Measurements from ENCODE around the gene TMEM209. TPM values are rescaled to one million over a fixed set of nuclear protein-coding genes. Genes with fewer than 3 reads are reported as not detected.

Gene TMEM209
- polyA plus RNA-seq, 1 donor (not counting 4 experiments of a cell fraction or from before 2014, with no cell fraction given): 20.0 TPM

GRCh38 chr7:130224210-130224609 lies 19.0 kb upstream of the TMEM209 start:
- H3K9ac ChIP-seq (ENCODE audit: control insufficient read depth, extremely low read depth, insufficient read depth, low read length): no peak overlapping the region
- dilution Hi-C loops (cut with MboI; ENCODE audit: extremely low pct_ligation_motif_present, low sequenced_read_pairs): no loop called here
- H3K4me2 ChIP-seq (ENCODE audit: control insufficient read depth, extremely low read depth, insufficient read depth, low read depth, low read length): no peak overlapping the region
- no peak for TF ChIP-seq EZH2 (IDR thresholded peaks at IDR 0.05; ENCODE audit: low read length)
- no peak for TF ChIP-seq CTCF (optimal IDR thresholded peaks at IDR 0.05 in 1 of 3, IDR thresholded peaks at IDR 0.05 in 1 of 3, conservative IDR thresholded peaks at IDR 0.05 in 1 of 3; ENCODE audit: extremely low read depth in 1 of 3, insufficient read depth in 2 of 3, low read length in 3 of 3)
- no peaks in the 10 kb centered on the region for H3K36me3 ChIP-seq (ENCODE audit: control insufficient read depth in 2 of 2, extremely low read depth in 1 of 2, insufficient read depth in 2 of 2, low read length in 2 of 2)
- H3K79me2 ChIP-seq (ENCODE audit: control insufficient read depth, insufficient read depth, low read length): no peaks in the 10 kb centered on the region
- DNase-seq (ENCODE audit: low read depth, low spot score): no peak
- H3K4me1 ChIP-seq (ENCODE audit: control insufficient read depth, extremely low read depth, insufficient read depth, low read length): no peaks in the 10 kb centered on the region
- H3K4me3 ChIP-seq (ENCODE audit: control insufficient read depth in 2 of 3, extremely low read depth in 1 of 3, insufficient read depth in 2 of 3, low read depth in 1 of 3, low read length in 3 of 3): no peak overlapping the region
- H3K9me1 ChIP-seq (ENCODE audit: control insufficient read depth, extremely low read depth, insufficient read depth, low read length): no peaks in the 10 kb centered on the region
- no peaks in the 10 kb centered on the region for H3K27me3 ChIP-seq (ENCODE audit: control insufficient read depth, extremely low read depth, insufficient read depth, low read length)
- H4K20me1 ChIP-seq (ENCODE audit: control insufficient read depth, extremely low read depth, insufficient read depth, low read length): no peaks in the 10 kb centered on the region
- no peak overlapping the region for H2AFZ ChIP-seq (ENCODE audit: control insufficient read depth, low read length)
- H3K9me3 ChIP-seq (ENCODE audit: control insufficient read depth, low read depth, low read length): no peaks in the 10 kb centered on the region
- H3K27ac ChIP-seq (ENCODE audit: control insufficient read depth, insufficient read depth, low read length): no peak overlapping the region
- FAIRE-seq: no peak

- H4K20me1 ChIP-seq (ENCODE audit: control insufficient read depth, extremely low read depth, insufficient read depth, low read length): no peaks in the 10 kb centered on the region
- H3K79me2 ChIP-seq (ENCODE audit: control insufficient read depth, insufficient read depth, low read length): no peaks in the 10 kb centered on the region
- H3K4me3 ChIP-seq (ENCODE audit: control insufficient read depth in 2 of 3, extremely low read depth in 1 of 3, insufficient read depth in 2 of 3, low read depth in 1 of 3, low read length in 3 of 3): no peak overlapping the region
- DNase-seq (ENCODE audit: low read depth, low spot score) (no peak), FAIRE-seq (no peak)
- no peak overlapping the region for H3K27ac ChIP-seq (ENCODE audit: control insufficient read depth, insufficient read depth, low read length)
- dilution Hi-C loops (cut with MboI; ENCODE audit: extremely low pct_ligation_motif_present, low sequenced_read_pairs): no loop called here
- H3K27me3 ChIP-seq (ENCODE audit: control insufficient read depth, extremely low read depth, insufficient read depth, low read length): no peaks in the 10 kb centered on the region
- no peaks in the 10 kb centered on the region for H3K36me3 ChIP-seq (ENCODE audit: control insufficient read depth in 2 of 2, extremely low read depth in 1 of 2, insufficient read depth in 2 of 2, low read length in 2 of 2)
- H3K4me1 ChIP-seq (ENCODE audit: control insufficient read depth, extremely low read depth, insufficient read depth, low read length): no peaks in the 10 kb centered on the region
- H3K9me3 ChIP-seq (ENCODE audit: control insufficient read depth, low read depth, low read length): no peaks in the 10 kb centered on the region
- H3K9me1 ChIP-seq (ENCODE audit: control insufficient read depth, extremely low read depth, insufficient read depth, low read length): no peaks in the 10 kb centered on the region
- no peak for TF ChIP-seq CTCF (optimal IDR thresholded peaks at IDR 0.05 in 1 of 3, IDR thresholded peaks at IDR 0.05 in 1 of 3, conservative IDR thresholded peaks at IDR 0.05 in 1 of 3; ENCODE audit: extremely low read depth in 1 of 3, insufficient read depth in 2 of 3, low read length in 3 of 3)
- no peak for TF ChIP-seq EZH2 (IDR thresholded peaks at IDR 0.05; ENCODE audit: low read length)
- no peak overlapping the region for H2AFZ ChIP-seq (ENCODE audit: control insufficient read depth, low read length)
- H3K9ac ChIP-seq (ENCODE audit: control insufficient read depth, extremely low read depth, insufficient read depth, low read length): no peak overlapping the region
- no peak overlapping the region for H3K4me2 ChIP-seq (ENCODE audit: control insufficient read depth, extremely low read depth, insufficient read depth, low read depth, low read length)
These were observed 18.4 kb upstream of the TMEM209 start for GRCh38 chr7:130223646-130224045.

Measured in keratinocyte (primary cell).